IMR-90 (cell line): Measurements from ENCODE around the gene HES4. TPM values are rescaled to one million over a fixed set of nuclear protein-coding genes. Genes with fewer than 3 reads are reported as not detected.

Experiments used
- ATAC-seq: fragments of 200-7000 bp; cut with Tn5 transposase; 2 replicates; pipeline ENCODE4 v1.9.1; 2020; ENCODE audit warnings: low read depth, mild to moderate bottlenecking, moderate library complexity
- BruUV-seq: library from RNA; stranded (reverse); fragments of 400-500 nt; replicated peaks from 2 replicates; lab custom pipeline; 2021; lab: Mats Ljungman, UMichigan
- CTCF ChIA-PET: fragments of 300-600 bp; formaldehyde crosslinking; extraction: SDS; loops from one replicate; lab custom pipeline; 2021; ENCODE audit warnings: antibody characterized with exemption; lab: Yijun Ruan, JAX
- POLR2A ChIA-PET: fragments of 300-600 bp; sonication (Branson Sonifier 250); formaldehyde crosslinking; loops from one replicate; lab custom pipeline; 2022; ENCODE audit warnings: antibody characterized with exemption; ENCODE audit not compliant: unreplicated experiment; lab: Charles Lee
- DNase-seq: peaks from one replicate; pipeline ENCODE4 v3.0.0; 2013
- H2AFZ ChIP-seq: replicated peaks from 2 replicates; pipeline ENCODE3; 2013; ENCODE audit warnings: low read length, mild to moderate bottlenecking; ENCODE audit not compliant: poor library complexity
- H2AK5ac ChIP-seq: 2 replicates; pipeline ENCODE4 v1.6.1; 2013; ENCODE audit warnings: low read depth, low read length, inconsistent platforms
- H2AK9ac ChIP-seq: replicated peaks from 2 replicates; pipeline ENCODE3; 2013; ENCODE audit warnings: mild to moderate bottlenecking, low read depth, low read length, moderate library complexity; ENCODE audit not compliant: poor library complexity
- H2BK120ac ChIP-seq: 2 replicates; pipeline ENCODE4 v1.6.1; 2013; ENCODE audit warnings: low read depth, low read length, inconsistent platforms
- H2BK15ac ChIP-seq: 3 replicates; pipeline ENCODE4 v1.6.1; 2013; ENCODE audit warnings: low read depth, low read length, inconsistent platforms
- H2BK20ac ChIP-seq: 2 replicates; pipeline ENCODE4 v1.6.1; 2013; ENCODE audit warnings: low read depth, mild to moderate bottlenecking, inconsistent platforms, low read length, moderate library complexity
- H2BK5ac ChIP-seq: 2 replicates; pipeline ENCODE4 v1.6.1; 2013; ENCODE audit warnings: mild to moderate bottlenecking, low read depth, low read length, inconsistent platforms; ENCODE audit not compliant: poor library complexity, severe bottlenecking
- H3K14ac ChIP-seq: replicated peaks from 2 replicates; pipeline ENCODE4 v1.6.1; 2013; ENCODE audit warnings: low read depth, low read length, inconsistent platforms
- H3K18ac ChIP-seq: 2 replicates; pipeline ENCODE4 v1.6.1; 2013; ENCODE audit warnings: low read depth, low read length, control low read depth
- H3K23ac ChIP-seq: 2 replicates; pipeline ENCODE4 v1.6.1; 2013; ENCODE audit warnings: low read depth, low read length, inconsistent platforms
- H3K27ac ChIP-seq: 2 replicates; pipeline ENCODE4 v1.5.1; 2013; ENCODE audit warnings: mild to moderate bottlenecking, control low read depth, low read length; ENCODE audit not compliant: insufficient read depth
- H3K27me3 ChIP-seq: 2 replicates; pipeline ENCODE4 v1.6.1; 2013; ENCODE audit warnings: low read length; ENCODE audit not compliant: control insufficient read depth, insufficient read depth
- H3K36me3 ChIP-seq: 2 replicates; pipeline ENCODE4 v1.6.1; 2013; ENCODE audit warnings: low read length, mixed read lengths; ENCODE audit not compliant: control insufficient read depth, insufficient read depth
- H3K4ac ChIP-seq: 2 replicates; pipeline ENCODE4 v1.6.1; 2013; ENCODE audit warnings: low read depth, low read length, inconsistent platforms
- H3K4me1 ChIP-seq: 2 replicates; pipeline ENCODE4 v1.6.1; 2013; ENCODE audit warnings: low read length, mixed read lengths; ENCODE audit not compliant: control insufficient read depth, insufficient read depth
- H3K4me2 ChIP-seq: 2 replicates; pipeline ENCODE4 v1.6.1; 2013; ENCODE audit warnings: low read depth, mild to moderate bottlenecking, control low read depth, low read length, moderate library complexity
- H3K4me3 ChIP-seq: 2 replicates; pipeline ENCODE4 v1.5.1; 2013; ENCODE audit warnings: low read depth, mild to moderate bottlenecking, control low read depth, low read length, moderate library complexity; ENCODE audit not compliant: insufficient read depth
- H3K56ac ChIP-seq: 2 replicates; pipeline ENCODE4 v1.6.1; 2013; ENCODE audit warnings: low read length, inconsistent platforms; ENCODE audit not compliant: insufficient read depth; ENCODE audit errors: extremely low read depth
- H3K79me1 ChIP-seq, 2 experiments: 2 replicates each; pipeline ENCODE4 v1.6.1; 2013; ENCODE audit warnings: low read length in 2 of 2, inconsistent platforms in 1 of 2, low read depth in 1 of 2
- H3K9ac ChIP-seq: 2 replicates; pipeline ENCODE4 v1.6.1; 2013; ENCODE audit warnings: low read depth, low read length, control low read depth
- H3K9me1 ChIP-seq: 2 replicates; pipeline ENCODE4 v1.6.1; 2013; ENCODE audit warnings: low read length, inconsistent platforms; ENCODE audit not compliant: insufficient read depth
- H3K9me3 ChIP-seq: 2 replicates; pipeline ENCODE4 v1.6.1; 2013; ENCODE audit warnings: low read length; ENCODE audit not compliant: control insufficient read depth, insufficient read depth
- H4K20me1 ChIP-seq: 2 replicates; pipeline ENCODE4 v1.6.1; 2013; ENCODE audit warnings: low read length, inconsistent platforms; ENCODE audit not compliant: insufficient read depth
- H4K5ac ChIP-seq: 2 replicates; pipeline ENCODE4 v1.6.1; 2013; ENCODE audit warnings: mild to moderate bottlenecking, low read depth, low read length, control low read depth
- H4K8ac ChIP-seq, 2 experiments: 2 replicates each; pipeline ENCODE4 v1.6.1; 2013; ENCODE audit warnings: low read depth in 2 of 2, low read length in 2 of 2, control low read depth in 1 of 2, inconsistent platforms in 1 of 2
- H4K91ac ChIP-seq: 2 replicates; pipeline ENCODE4 v1.6.1; 2013; ENCODE audit warnings: low read depth, low read length, inconsistent platforms; ENCODE audit not compliant: insufficient read depth
- BHLHE40 ChIP-seq: fragments of 150-350 bp; IDR thresholded peaks from 2 replicates; pipeline ENCODE4 v1.6.1; 2016; ENCODE audit warnings: mild to moderate bottlenecking, low read depth, low read length
- CHD1 ChIP-seq: IDR thresholded peaks from 2 replicates; pipeline ENCODE4 v1.6.1; 2012; ENCODE audit warnings: low read depth, low read length, improper control_type of control experiment
- ELK1 ChIP-seq: fragments of 150-350 bp; IDR thresholded peaks from 2 replicates; pipeline ENCODE4 v1.6.1; 2016; ENCODE audit warnings: low read depth, mild to moderate bottlenecking, low read length, moderate library complexity, borderline replicate concordance
- FOS ChIP-seq: fragments of 150-350 bp; IDR thresholded peaks from 2 replicates; pipeline ENCODE4 v1.6.1; 2016; ENCODE audit warnings: low read depth, low read length
- MAZ ChIP-seq: IDR thresholded peaks from 2 replicates; pipeline ENCODE4 v1.6.1; 2012; ENCODE audit warnings: low read depth, mild to moderate bottlenecking, low read length, improper control_type of control experiment, moderate library complexity, borderline replicate concordance
- MXI1 ChIP-seq: IDR thresholded peaks from 2 replicates; pipeline ENCODE4 v1.6.1; 2012; ENCODE audit warnings: low read depth, mild to moderate bottlenecking, low read length, moderate library complexity, borderline replicate concordance
- NFE2L2 ChIP-seq: fragments of 150-350 bp; IDR thresholded peaks from 2 replicates; pipeline ENCODE4 v1.6.1; 2016; ENCODE audit warnings: low read depth, mild to moderate bottlenecking, low read length
- POLR2A ChIP-seq: IDR thresholded peaks from 2 replicates; pipeline ENCODE4 v1.6.1; 2012; ENCODE audit warnings: mild to moderate bottlenecking, low read depth, low read length
- RAD21 ChIP-seq: IDR thresholded peaks from 2 replicates; pipeline ENCODE4 v1.6.1; 2012; ENCODE audit warnings: low read length, improper control_type of control experiment
- RCOR1 ChIP-seq: IDR thresholded peaks from 2 replicates; pipeline ENCODE4 v1.6.1; 2012; ENCODE audit warnings: mild to moderate bottlenecking, low read length, improper control_type of control experiment; ENCODE audit not compliant: insufficient replicate concordance
- RFX5 ChIP-seq: IDR thresholded peaks from 2 replicates; pipeline ENCODE4 v1.8.0; 2012; ENCODE audit warnings: low read depth, mild to moderate bottlenecking, low read length, moderate library complexity
- SMC3 ChIP-seq: fragments of 150-350 bp; IDR thresholded peaks from 2 replicates; pipeline ENCODE4 v1.6.1; 2016; ENCODE audit warnings: low read depth, mild to moderate bottlenecking, antibody characterized with exemption, low read length, moderate library complexity
- WGBS, 2 experiments: methylation state at CpG; one replicate each; pipeline versions ENCODE4 v1.1.5 to v1.1.7; 2013; ENCODE audit warnings: missing lambda C conversion rate in 2 of 2; ENCODE audit not compliant: insufficient read length in 1 of 2; ENCODE audit errors: extremely low coverage in 2 of 2; 5-methylcytosine and 5-hydroxymethylcytosine counted together
- dilution Hi-C: fragments of 300-500 bp; cut with HindIII; formaldehyde crosslinking; loops from one replicate; pipeline ENCODE4 v1.14.3; 2018; ENCODE audit warnings: low sequenced_read_pairs; ENCODE audit not compliant: unreplicated experiment
- in situ Hi-C: fragments of 300-500 bp; cut with MboI; formaldehyde crosslinking; loops from 3 replicates; pipeline ENCODE4 v1.14.3; 2019; ENCODE audit warnings: low sequenced_read_pairs, inconsistent platforms, mixed read lengths
- intact Hi-C: fragments of 100-400 bp; cut with micrococcal nuclease; formaldehyde crosslinking; loops from 2 replicates; pipeline ENCODE4 v1.10.0; 2022
- polyA plus RNA-seq, 3 experiments: library from polyadenylated mRNA; depleted of rRNA; stranded (reverse); fragments of >200 nt; gene quantifications; 2 replicates each; pipeline ENCODE4 v1.2.3, GENCODE V29; 2012; ENCODE audit warnings: low replicate concordance in 1 of 3
- total RNA-seq: library from RNA; depleted of rRNA; stranded (reverse); fragments of >200 nt; gene quantifications from 2 replicates; pipeline ENCODE4 v1.2.3, GENCODE V29; 2012

HES4 gene
- total and polyA plus RNA-seq, 2 of the 4 experiments (the other 2 are of a cell fraction) = 1.4 to 11.7 TPM

GRCh38 chr1:1045129-1045528 is 45.2 kb upstream of the HES4 start:
- Histone ChIP-seq H4K8ac (no peak overlapping the region), H3K4ac (no peak overlapping the region), H2AK5ac (no peak overlapping the region), H3K9me1 (no peaks in the 10 kb centered on the region), H2BK20ac (no peak overlapping the region), H4K20me1 (peaks cover 17% of the 10 kb centered on the region), H3K27ac (no peak overlapping the region), H4K5ac (no peak overlapping the region), H3K4me1 (peaks cover 3% of the 10 kb centered on the region), H3K36me3 (peaks cover 59% of the 10 kb centered on the region), H4K91ac (no peak overlapping the region), H3K9me3 (no peaks in the 10 kb centered on the region), H3K18ac (no peak overlapping the region), H2AK9ac (no peak overlapping the region), H3K4me3 (no peak overlapping the region), H2BK15ac (no peak overlapping the region), H2BK120ac (no peak overlapping the region), H3K79me1 (peaks cover 0 to 13% of the 10 kb centered on the region in 2 experiments; a peak in 1 of 4 replicates), H3K56ac (no peak overlapping the region), H2AFZ (no peak overlapping the region), H2BK5ac (no peak overlapping the region), H3K4me2 (no peak overlapping the region), H3K14ac (no peak overlapping the region), H3K9ac (no peak overlapping the region), H3K27me3 (no peaks in the 10 kb centered on the region), H3K23ac (no peak overlapping the region)
- ATAC-seq (no peak), DNase-seq (no peak)
- TF ChIP-seq NFE2L2 = no peak
- no peak for TF ChIP-seq BHLHE40
- TF ChIP-seq RFX5 = no peak
- no peak for TF ChIP-seq POLR2A
- no peak for TF ChIP-seq SMC3
- TF ChIP-seq MXI1 = no peak
- no peak for TF ChIP-seq ELK1
- TF ChIP-seq RCOR1 = no peak
- TF ChIP-seq MAZ = no peak
- TF ChIP-seq FOS = no peak
- no peak for TF ChIP-seq RAD21
- no peak for TF ChIP-seq CHD1
- 93% methylated on average over 16 of the region's 23 CpGs; no CpG with 5 or more reads in 1 of the 2 experiments for WGBS, 2 experiments
- dilution Hi-C loops (no loop called here), intact Hi-C loops (no loop called here), in situ Hi-C loops (no loop called here)
- ChIA-PET POLR2A (no interaction called here), CTCF (no interaction called here)
- no TSS peak for BruUV-seq
